Endometrial microvascular endothelial cells (primary cell): Measurements from ENCODE around the gene DHRS13. TPM values are rescaled to one million over a fixed set of nuclear protein-coding genes. Genes with fewer than 3 reads are reported as not detected.
"Not testable (repeated sequence)": the region's sequence is repeated elsewhere in the genome, so short reads cannot be mapped to it uniquely, and the experiment has no call there.

Source experiments
- in situ Hi-C: cut with HindIII; loops from 2 replicates; pipeline ENCODE4 v1.10.0; 2017; ENCODE audit warnings: low sequenced_read_pairs, low pct_unique_long_range_greater_than_20kb; ENCODE audit errors: inconsistent ontology term
- total RNA-seq: library from RNA; depleted of rRNA; stranded (reverse); fragments of >200 nt; gene quantifications from one replicate; pipeline ENCODE4 v1.2.3, GENCODE V29; 2015; ENCODE audit errors: inconsistent ontology term

The DHRS13 gene
- total RNA-seq, 1 donor from 2014 or later, result 11.3 TPM

DNA sequence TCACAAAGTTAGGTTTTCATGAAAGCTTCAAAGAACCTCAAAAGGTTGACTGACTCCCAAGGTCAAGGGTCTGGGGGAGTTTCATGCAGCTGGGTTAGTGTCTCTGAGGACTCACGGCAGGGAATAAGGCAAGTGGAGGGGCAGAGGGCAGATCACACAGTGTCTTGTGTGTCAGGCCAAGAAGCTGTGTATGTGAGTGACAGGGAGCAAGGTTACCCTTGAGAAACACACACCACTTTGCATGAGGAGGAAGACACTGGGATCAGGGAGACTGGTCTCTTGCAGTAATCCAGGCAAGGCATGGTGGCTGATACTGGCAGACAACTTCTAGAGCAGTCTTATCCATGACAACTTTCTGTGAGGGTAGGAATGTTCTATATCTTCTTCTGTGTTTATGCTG, 11.7 kb downstream of the DHRS13 start:
- in situ Hi-C loops, result no loop called here

- in situ Hi-C loops, result no loop called here
Measured at GRCh38 chr17:28889996-28890395, 12.9 kb downstream of the DHRS13 start.

DNA sequence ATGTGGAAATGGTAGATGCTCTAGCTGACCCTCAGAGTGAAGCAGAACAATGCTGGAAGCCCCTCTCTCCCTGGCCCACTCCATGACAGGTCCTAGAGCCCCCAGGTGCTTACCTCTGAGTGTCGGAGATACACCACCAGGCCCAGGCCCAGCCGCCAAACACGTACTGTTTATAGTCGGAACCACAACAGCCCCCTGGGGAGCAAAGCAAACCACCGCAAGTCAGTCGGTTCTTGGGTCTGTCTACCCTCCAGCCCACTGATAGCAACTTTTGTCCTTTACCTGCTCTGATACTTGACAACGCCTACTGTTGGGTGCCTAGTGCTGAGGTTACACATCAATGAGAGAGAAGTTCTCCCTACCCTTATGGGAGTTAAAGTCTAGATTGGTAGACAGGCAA, 14.0 kb downstream of the DHRS13 start:
- in situ Hi-C loops, result no loop called here

DNA sequence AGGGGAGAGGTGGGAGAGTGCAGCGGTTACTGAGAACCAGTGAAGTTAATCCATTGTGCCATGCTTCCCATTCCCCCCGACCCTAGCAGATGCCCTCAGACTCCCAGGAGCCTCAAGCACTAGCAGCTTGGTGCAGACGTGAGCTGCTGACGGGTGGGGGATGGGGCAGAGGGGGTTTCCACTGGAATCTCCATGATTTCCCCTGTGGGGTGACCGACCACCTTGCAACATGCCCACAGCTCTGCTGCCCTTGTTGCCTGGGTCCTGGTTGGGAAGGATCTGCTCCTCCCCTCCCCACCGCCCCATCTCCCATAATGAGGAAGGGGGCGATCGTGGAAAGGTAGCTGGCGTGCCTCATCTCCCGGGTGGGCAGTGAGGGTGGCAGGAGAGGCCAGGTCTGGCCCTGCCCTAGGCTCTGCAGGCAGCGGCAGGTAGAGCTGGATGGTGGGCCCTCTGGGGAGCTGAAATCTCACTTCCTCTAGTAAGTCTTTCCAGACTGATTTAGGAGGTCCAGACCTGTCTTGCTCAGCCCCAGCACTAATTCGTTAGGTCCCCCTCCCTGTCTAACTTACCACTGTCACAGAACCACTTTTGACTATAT, 14.9 kb downstream of the DHRS13 start:
- in situ Hi-C loops, result no loop called here

- in situ Hi-C loops, result no loop called here
Measured at GRCh38 chr17:28885951-28886350, 16.9 kb downstream of the DHRS13 start.

DNA sequence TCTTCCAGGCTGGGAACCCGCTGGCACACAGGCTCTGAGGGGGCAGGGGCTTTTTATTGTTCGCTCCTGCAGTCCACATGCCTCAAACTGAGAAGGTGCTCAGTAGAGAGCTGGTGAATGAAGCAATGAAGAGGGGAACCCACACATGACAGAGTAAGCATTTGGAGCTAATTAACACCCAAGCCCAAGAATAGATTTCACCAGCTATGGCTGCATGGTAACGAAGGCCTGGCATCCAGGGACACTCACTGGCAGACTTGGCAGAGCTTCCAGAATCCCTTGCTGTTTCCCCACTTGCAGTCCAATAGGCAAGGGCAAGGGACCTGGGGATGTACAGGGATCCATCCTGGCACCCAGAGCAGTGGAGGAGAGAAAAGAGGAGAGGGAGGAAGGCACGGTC, 17.5 kb downstream of the DHRS13 start:
- in situ Hi-C loops, result no loop called here

DNA sequence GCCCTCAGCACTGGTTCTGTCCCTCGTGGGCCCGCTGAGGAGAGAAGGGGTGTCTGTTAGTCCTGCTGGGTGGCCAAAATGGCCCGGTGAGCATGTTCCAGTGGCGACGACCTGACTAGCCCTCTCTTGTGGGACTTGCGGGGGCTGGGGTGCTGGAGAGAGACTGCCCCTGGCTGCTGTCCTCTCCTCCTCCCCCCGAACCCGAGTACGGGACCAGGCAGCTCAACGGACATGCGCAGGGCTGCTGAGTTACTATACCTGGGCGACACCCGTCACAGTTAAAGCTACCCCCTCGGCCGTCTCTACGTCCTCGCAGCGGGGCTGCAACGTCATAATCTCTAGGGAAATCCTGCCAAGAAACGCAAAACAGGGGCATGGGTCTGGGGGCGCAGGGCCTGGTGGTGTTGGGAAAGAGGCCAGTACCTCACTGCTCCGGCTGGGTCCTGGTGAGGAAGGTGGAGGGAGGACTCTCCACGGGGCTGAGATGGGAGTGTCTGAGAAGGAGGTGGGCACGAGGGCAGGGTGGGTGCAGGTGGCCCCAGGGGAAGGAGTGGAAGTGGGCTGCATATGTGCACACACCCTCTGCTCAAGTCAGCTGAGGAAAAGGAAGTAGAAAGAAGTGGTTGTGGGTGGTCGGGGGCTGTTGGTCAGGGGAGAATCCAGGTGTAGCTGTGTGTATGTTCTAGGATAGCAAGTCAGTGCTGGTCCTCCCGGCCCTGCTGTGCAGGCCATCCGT, 18.7 kb downstream of the DHRS13 start:
- in situ Hi-C loops, result no loop called here

GRCh38 chr17:28882154-28882895, 20.6 kb downstream of the DHRS13 start:
- in situ Hi-C loops, result no loop called here

DNA sequence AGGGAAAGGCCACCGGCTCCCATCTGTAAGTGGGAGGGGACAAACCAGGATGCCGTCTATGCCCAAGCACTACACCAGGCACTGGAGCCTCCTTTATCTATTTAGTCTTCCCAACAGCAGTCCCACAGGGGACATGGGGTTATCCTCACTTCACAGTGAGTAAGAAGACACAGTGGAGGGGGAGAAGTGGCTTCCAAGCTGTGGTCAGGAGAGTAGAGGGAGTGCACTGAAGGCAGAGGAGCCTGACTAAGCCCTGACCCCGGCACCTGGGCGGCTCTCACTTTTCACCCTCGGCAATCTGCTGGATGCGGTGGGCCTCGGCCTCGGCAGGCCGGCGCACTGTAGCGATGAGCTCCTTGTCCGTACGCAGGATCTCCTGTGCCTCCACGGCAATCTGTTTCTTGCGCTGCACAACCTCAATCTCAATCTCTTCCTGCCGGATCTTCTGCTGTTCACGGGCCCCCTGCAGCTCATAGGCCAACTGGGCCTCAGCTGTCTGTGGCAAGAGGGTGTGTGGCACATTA, 21.3 kb downstream of the DHRS13 start:
- in situ Hi-C loops, result no loop called here

DNA sequence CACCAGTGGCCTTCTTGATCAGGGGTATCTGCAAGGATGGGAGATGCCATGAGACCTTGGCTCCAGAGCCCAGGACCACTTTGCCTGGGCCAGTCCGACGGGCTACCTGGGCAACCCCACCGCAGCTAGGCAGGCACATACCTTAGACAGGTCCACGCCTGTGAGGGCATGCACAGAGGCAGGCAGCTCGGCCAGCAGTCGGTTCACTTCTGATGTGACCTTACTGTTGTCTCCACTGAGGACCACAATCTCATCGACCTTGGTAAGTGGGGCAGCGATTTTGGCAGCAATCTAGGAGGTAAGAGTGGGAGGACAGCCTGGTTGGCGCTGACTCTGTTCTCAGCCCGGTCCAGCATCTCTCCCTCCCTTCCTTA, 22.3 kb downstream of the DHRS13 start:
- in situ Hi-C loops, result no loop called here

GRCh38 chr17:28879886-28880571, 22.9 kb downstream of the DHRS13 start:
- in situ Hi-C loops, result no loop called here

DNA sequence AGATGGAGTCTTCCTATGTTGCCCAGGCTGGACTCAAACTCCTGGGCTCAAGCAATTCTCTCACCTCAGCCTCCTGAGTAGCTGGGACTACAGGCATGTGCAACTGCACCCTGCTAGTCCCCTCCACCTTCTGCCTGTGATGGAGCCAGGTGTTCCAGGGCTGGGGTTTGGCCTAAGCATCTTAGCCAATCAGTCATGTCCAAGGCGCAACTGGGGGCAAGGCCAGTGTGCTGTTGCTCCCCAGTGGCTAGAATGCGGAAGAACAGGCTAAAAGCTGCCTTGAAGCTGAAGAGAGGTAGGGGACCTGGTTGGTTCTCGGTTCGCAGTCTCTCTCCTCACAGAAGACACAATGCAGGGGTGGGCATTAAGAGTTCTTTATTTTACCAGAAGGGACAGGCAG, 23.9 kb downstream of the DHRS13 start:
- in situ Hi-C loops, result no loop called here

DNA sequence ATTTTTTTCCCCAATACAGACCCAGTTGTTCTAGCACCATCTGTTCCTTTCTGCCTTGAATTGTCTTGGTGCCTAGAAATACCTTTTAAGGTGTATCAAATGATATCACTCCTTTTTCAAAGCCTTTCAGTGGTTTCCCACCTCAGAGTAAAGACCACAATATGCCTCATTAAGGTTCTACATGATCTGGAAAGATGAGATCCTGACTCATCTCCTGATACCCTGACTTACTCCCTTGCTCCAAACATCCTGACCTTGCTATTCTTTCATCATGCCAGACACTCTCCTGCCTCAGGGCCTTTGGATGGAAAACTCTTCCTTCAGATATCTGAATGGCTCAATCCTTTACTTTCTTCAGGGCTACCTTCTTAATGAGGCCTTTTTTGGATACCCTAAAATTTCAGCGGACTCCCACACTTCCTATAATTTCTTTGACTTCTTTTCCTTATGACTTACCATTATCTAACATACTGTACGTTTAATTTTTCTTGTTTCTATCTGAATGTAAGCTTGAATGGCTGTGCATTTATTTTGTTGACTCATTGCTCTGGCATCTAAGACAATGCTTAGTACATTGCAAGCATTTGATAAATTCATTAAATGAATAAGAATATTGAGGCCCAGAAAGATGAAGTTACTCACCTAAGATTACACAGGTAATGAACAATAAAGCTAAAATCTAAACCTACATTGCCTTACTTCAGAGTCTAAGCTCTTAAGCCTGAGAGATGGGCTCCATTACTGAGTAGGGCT, 24.5 kb downstream of the DHRS13 start:
- in situ Hi-C loops, result no loop called here

GRCh38 chr17:28877150-28877711, 25.6 kb downstream of the DHRS13 start:
- in situ Hi-C loops, result not testable (repeated sequence)

DNA sequence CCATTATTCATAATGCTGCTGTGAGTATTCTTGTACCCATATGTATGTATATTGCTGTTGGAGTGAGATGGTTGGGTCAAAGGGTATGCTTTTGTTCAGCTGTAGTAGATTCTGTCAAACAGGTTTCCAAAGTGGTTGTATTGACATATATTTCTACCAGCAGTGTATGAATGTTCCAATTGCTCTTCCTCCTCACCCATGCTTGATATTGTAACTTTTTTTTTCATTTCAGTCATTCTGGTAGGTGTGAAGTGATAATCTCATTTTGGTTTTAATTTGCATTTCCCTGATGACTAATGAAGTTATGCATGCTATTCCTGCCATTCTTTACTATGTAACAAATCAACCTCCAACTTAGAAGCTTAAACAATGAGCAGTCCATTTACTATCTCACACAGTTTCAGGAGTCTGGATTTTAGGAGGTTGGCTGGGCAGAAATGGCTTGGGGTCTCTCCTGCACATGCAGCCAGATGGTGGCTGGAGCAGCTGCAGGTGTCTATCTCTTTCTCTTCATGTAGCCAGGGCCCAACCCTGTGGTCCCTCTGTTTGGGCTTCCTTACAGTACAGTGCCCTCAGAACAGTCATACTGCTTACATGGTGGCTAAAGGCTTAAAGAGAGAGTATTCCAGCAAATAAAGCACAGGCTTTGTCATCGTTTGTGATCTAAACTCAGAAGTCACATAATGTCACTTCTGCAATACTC, 26.9 kb downstream of the DHRS13 start:
- in situ Hi-C loops, result no loop called here

DNA sequence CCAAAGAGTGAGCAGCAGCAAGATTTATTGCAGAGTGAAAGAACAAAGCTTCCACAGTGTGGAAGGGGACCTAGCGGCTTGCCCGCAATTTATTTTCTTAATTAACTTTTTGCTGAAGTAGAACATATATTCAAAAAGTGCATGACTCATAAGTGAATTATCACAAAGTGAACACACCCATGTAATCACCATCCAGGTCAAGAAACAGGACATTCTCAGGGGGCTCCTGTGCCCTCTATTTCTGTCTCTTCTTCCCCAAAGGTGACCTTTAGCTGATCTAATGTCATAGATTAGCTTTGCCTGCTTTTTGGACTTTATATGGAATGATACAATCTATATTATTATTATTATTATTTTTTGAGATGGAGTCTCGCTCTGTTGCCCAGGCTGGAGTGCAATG, 28.1 kb downstream of the DHRS13 start:
- in situ Hi-C loops, result no loop called here

- in situ Hi-C loops, result no loop called here
Measured at GRCh38 chr17:28873839-28874238, 29.0 kb downstream of the DHRS13 start.

DNA sequence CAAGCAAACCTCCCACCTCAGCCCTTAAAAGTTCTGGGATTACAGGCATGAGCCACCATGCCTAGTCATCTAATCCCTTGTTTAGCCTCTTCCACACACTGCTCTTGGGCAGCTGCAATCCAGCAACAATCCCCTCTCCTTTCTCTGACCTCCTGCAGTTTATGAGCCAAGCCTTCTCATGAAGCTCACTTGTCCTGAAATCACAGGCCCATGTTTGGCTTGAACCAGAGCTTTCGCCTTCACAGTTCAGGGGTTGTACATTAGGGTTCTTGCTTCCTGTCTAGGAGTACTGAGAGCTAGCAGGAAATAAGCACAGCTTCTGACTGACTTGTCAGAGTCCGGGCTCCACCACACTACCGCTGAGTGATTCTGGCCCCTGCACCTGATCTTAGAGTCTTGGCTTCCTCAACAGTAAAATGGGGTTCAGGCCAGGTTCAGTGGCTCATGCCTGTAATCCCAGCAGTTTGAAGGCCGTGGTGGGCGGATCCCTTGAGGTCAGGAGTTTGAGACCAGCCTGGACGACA, 31.8 kb downstream of the DHRS13 start:
- in situ Hi-C loops, result no loop called here
